Endodermal cell (in vitro differentiated cells): ENCODE results near the gene DYRK1A. TPM values are rescaled to one million over a fixed set of nuclear protein-coding genes. Genes with fewer than 3 reads are reported as not detected.

Experiments used
- DNase-seq: peaks from one replicate; pipeline ENCODE4 v3.0.0-alpha.2; 2017
- H3K27ac ChIP-seq: 2 replicates; pipeline ENCODE4 v1.5.1; 2013; ENCODE audit warnings: mild to moderate bottlenecking, low read depth, low read length, moderate library complexity
- H3K27me3 ChIP-seq: 2 replicates; pipeline ENCODE4 v1.6.1; 2013; ENCODE audit warnings: mild to moderate bottlenecking, low read length, moderate library complexity; ENCODE audit not compliant: insufficient read depth, control insufficient read depth, poor library complexity, severe bottlenecking
- H3K36me3 ChIP-seq: 2 replicates; pipeline ENCODE4 v1.7.0; 2013; ENCODE audit warnings: mild to moderate bottlenecking, low read length, moderate library complexity; ENCODE audit not compliant: control insufficient read depth, insufficient read depth
- H3K4me1 ChIP-seq: one replicate; pipeline ENCODE4 v1.7.0; 2013; ENCODE audit warnings: low read length; ENCODE audit not compliant: control insufficient read depth, insufficient read depth
- H3K4me3 ChIP-seq: 2 replicates; pipeline ENCODE4 v1.5.1; 2013; ENCODE audit warnings: mild to moderate bottlenecking, low read length, moderate library complexity
- H3K9ac ChIP-seq: 2 replicates; pipeline ENCODE4 v1.6.1; 2013; ENCODE audit warnings: mild to moderate bottlenecking, low read length, moderate library complexity; ENCODE audit not compliant: poor library complexity, severe bottlenecking; ENCODE audit errors: extremely low read depth
- H3K9me3 ChIP-seq: 2 replicates; pipeline ENCODE4 v1.6.1; 2013; ENCODE audit warnings: mild to moderate bottlenecking, low read length, moderate library complexity; ENCODE audit not compliant: control insufficient read depth
- H3K27ac Mint-ChIP-seq: 2 replicates; pipeline ENCODE4 v1.8.0; 2020; ENCODE audit warnings: mixed read lengths
- H3K27me3 Mint-ChIP-seq: 2 replicates; pipeline ENCODE4 v1.8.0; 2021; ENCODE audit warnings: mild to moderate bottlenecking, mixed read lengths; ENCODE audit not compliant: insufficient read depth
- H3K36me3 Mint-ChIP-seq: 2 replicates; pipeline ENCODE4 v1.8.0; 2020; ENCODE audit warnings: low read depth, mixed read lengths
- H3K4me1 Mint-ChIP-seq: 2 replicates; pipeline ENCODE4 v1.8.0; 2020; ENCODE audit warnings: mixed read lengths
- H3K4me3 Mint-ChIP-seq: 2 replicates; pipeline ENCODE4 v1.8.0; 2020; ENCODE audit warnings: mild to moderate bottlenecking, moderate library complexity, mixed read lengths
- H3K9me3 Mint-ChIP-seq: 2 replicates; pipeline ENCODE4 v1.8.0; 2020; ENCODE audit warnings: mild to moderate bottlenecking, mixed read lengths
- CTCF ChIP-seq: fragments of 200-600 bp; sonication (generic); conservative IDR thresholded peaks from 2 replicates; pipeline ENCODE4 v1.5.0; 2021; ENCODE audit warnings: antibody characterized with exemption, mild to moderate bottlenecking
- WGBS, 2 experiments: methylation state at CpG; one replicate each; pipeline versions ENCODE4 v1.1.5 to v1.1.7; 2013; ENCODE audit warnings: missing lambda C conversion rate in 2 of 2, mixed read lengths in 1 of 2; ENCODE audit not compliant: insufficient coverage in 1 of 2, insufficient read length in 1 of 2; 5-methylcytosine and 5-hydroxymethylcytosine counted together
- total RNA-seq, 2 donors: library from RNA; stranded (reverse); fragmentation: NEBNext Ultra II Directional in 1 of 2; extraction: Animal tissue kit (Norgen Biotek cat#: 25700) in 1 of 2; gene quantifications; 2 replicates in 1 of 2; 3 replicates in 1 of 2; pipeline ENCODE4 v1.2.1, GENCODE V29; 2021

Gene DYRK1A
- total RNA-seq, 2 donors from 2014 or later: 73.9 to 75.2 TPM

GRCh38 chr21:37478794-37479193 is 112.2 kb downstream of the DYRK1A start:
- no peak overlapping the region for H3K4me3 Mint-ChIP-seq
- H3K27ac Mint-ChIP-seq: no peak overlapping the region

GRCh38 chr21:37483776-37484175 is 117.2 kb downstream of the DYRK1A start:
- H3K9me3 Mint-ChIP-seq: peaks cover 29% of the 10 kb centered on the region

More at GRCh38 chr21:37478794-37479193, 112.2 kb downstream of the DYRK1A start:
- Histone ChIP-seq H3K27me3 (no peaks in the 10 kb centered on the region), H3K9me3 (peaks cover 18% of the 10 kb centered on the region), H3K4me3 (no peak overlapping the region), H3K27ac (no peak overlapping the region), H3K4me1 (no peaks in the 10 kb centered on the region), H3K9ac (no peak overlapping the region), H3K36me3 (peaks cover 54% of the 10 kb centered on the region)
- Mint-ChIP-seq H3K27me3 (no peaks in the 10 kb centered on the region), H3K4me1 (peaks cover 15% of the 10 kb centered on the region), H3K9me3 (peaks cover 29% of the 10 kb centered on the region), H3K36me3 (peaks cover 50% of the 10 kb centered on the region)
- DNase-seq: no peak
- 93 to 100% methylated on average over 1 of the region's 1 CpG for WGBS, 2 experiments
- TF ChIP-seq CTCF: no peak

GRCh38 chr21:37484535-37485474 is 118.2 kb downstream of the DYRK1A start:
- H3K9ac ChIP-seq: no peak overlapping the region
- Mint-ChIP-seq H3K27me3 (no peaks in the 10 kb centered on the region), H3K36me3 (peaks cover 50% of the 10 kb centered on the region), H3K4me3 (no peak overlapping the region), H3K27ac (peak overlapping the region; percentile 26), H3K4me1 (peaks cover 1% of the 10 kb centered on the region), H3K9me3 (peaks cover 29% of the 10 kb centered on the region)
- DNase-seq: no peak
- no peaks in the 10 kb centered on the region for H3K4me1 ChIP-seq
- no peak overlapping the region for H3K27ac ChIP-seq
- 93 to 95% methylated on average over 5 to 7 of the region's 7 CpGs for WGBS, 2 experiments
- H3K9me3 ChIP-seq: peaks cover 18% of the 10 kb centered on the region
- no peak overlapping the region for H3K4me3 ChIP-seq
- no peaks in the 10 kb centered on the region for H3K27me3 ChIP-seq
- H3K36me3 ChIP-seq: peaks cover 58% of the 10 kb centered on the region
- TF ChIP-seq CTCF: no peak

More at GRCh38 chr21:37483776-37484175, 117.2 kb downstream of the DYRK1A start:
- Histone ChIP-seq H3K27ac (no peak overlapping the region), H3K4me1 (no peaks in the 10 kb centered on the region), H3K36me3 (peaks cover 57% of the 10 kb centered on the region), H3K4me3 (no peak overlapping the region), H3K27me3 (no peaks in the 10 kb centered on the region), H3K9ac (no peak overlapping the region), H3K9me3 (peaks cover 18% of the 10 kb centered on the region)
- no peak for TF ChIP-seq CTCF
- peaks cover 1% of the 10 kb centered on the region for H3K4me1 Mint-ChIP-seq
- H3K27ac Mint-ChIP-seq: peak overlapping the region; percentile 61
- 78 to 85% methylated on average over 7 of the region's 7 CpGs for WGBS, 2 experiments
- peaks cover 52% of the 10 kb centered on the region for H3K36me3 Mint-ChIP-seq
- H3K27me3 Mint-ChIP-seq: no peaks in the 10 kb centered on the region
- peak; percentile 84 for DNase-seq
- H3K4me3 Mint-ChIP-seq: no peak overlapping the region
